LNCaP clone FGC (cell line): ENCODE measurements around the gene HPCAL1.

Experiments used
- DNase-seq: peaks from one replicate; pipeline ENCODE4 v3.0.0-alpha.2; 2011; ENCODE audit warnings: low read depth
- H3K4me3 ChIP-seq: 2 replicates; pipeline ENCODE4 v1.5.1; 2011; ENCODE audit warnings: mild to moderate bottlenecking, low read depth, low read length, control low read depth
- CTCF ChIP-seq: IDR thresholded peaks from 2 replicates; pipeline ENCODE4 v1.5.1; 2012; ENCODE audit warnings: mild to moderate bottlenecking; ENCODE audit not compliant: control insufficient read depth, insufficient read depth; ENCODE audit errors: extremely low read depth

Gene HPCAL1

GRCh38 chr2:10265329-10266132, 37.2 kb upstream of the HPCAL1 start:
- DNase-seq = peak; percentile 34
- no peak overlapping the region for H3K4me3 ChIP-seq
- no peak for TF ChIP-seq CTCF

GRCh38 chr2:10266133-10266620, 36.5 kb upstream of the HPCAL1 start:
- H3K4me3 ChIP-seq = no peak overlapping the region
- TF ChIP-seq CTCF = no peak
- DNase-seq = no peak

GRCh38 chr2:10267036-10267435, 35.7 kb upstream of the HPCAL1 start:
- TF ChIP-seq CTCF = no peak

GRCh38 chr2:10267551-10268465, 34.9 kb upstream of the HPCAL1 start:
- no peak for TF ChIP-seq CTCF
- no peak for DNase-seq
- no peak overlapping the region for H3K4me3 ChIP-seq

More at GRCh38 chr2:10267036-10267435, 35.7 kb upstream of the HPCAL1 start:
- H3K4me3 ChIP-seq = no peak overlapping the region
- no peak for DNase-seq

- no peak for TF ChIP-seq CTCF
- no peak overlapping the region for H3K4me3 ChIP-seq
- no peak for DNase-seq
These were observed 33.4 kb upstream of the HPCAL1 start for GRCh38 chr2:10269291-10269690.

- no peak for DNase-seq
- TF ChIP-seq CTCF = no peak
- no peak overlapping the region for H3K4me3 ChIP-seq
These were observed 32.7 kb upstream of the HPCAL1 start for GRCh38 chr2:10269711-10270610.
